Activated gamma-delta T cell (primary cell): ENCODE measurements around the gene AMBP.

Experiments
- DNase-seq: peaks from one replicate; lab custom pipeline; 2025; lab: John Stamatoyannopoulos, UW

The AMBP gene

GRCh38 chr9:114112778-114113584 is 34.9 kb upstream of the AMBP start:
- DNase-seq: no peak

- no peak for DNase-seq
Measured at GRCh38 chr9:114112325-114112724, 34.2 kb upstream of the AMBP start.

- DNase-seq: no peak
Measured at GRCh38 chr9:114110180-114110579, 32.1 kb upstream of the AMBP start.

- DNase-seq: no peak
Measured at GRCh38 chr9:114109124-114109523, 31.0 kb upstream of the AMBP start.

GRCh38 chr9:114108016-114108833 is 30.1 kb upstream of the AMBP start:
- no peak for DNase-seq

GRCh38 chr9:114107286-114108001 is 29.3 kb upstream of the AMBP start:
- no peak for DNase-seq

- DNase-seq: no peak
Measured at GRCh38 chr9:114105236-114105635, 27.1 kb upstream of the AMBP start.

- no peak for DNase-seq
Measured at GRCh38 chr9:114102484-114102883, 24.4 kb upstream of the AMBP start.

- DNase-seq: no peak
Measured at GRCh38 chr9:114100536-114100935, 22.4 kb upstream of the AMBP start.

- no peak for DNase-seq
Measured at GRCh38 chr9:114099669-114100270, 21.7 kb upstream of the AMBP start.

GRCh38 chr9:114098936-114099668 is 21.0 kb upstream of the AMBP start, which contains the start of gene KIF12:
KIF12 (minus strand) TSS chr9:114099292; CDS start chr9:114099276, 16 bp downstream.
- no peak for DNase-seq

- DNase-seq: no peak
Measured at GRCh38 chr9:114098021-114098935, 20.2 kb upstream of the AMBP start.

- no peak for DNase-seq
Measured at GRCh38 chr9:114097613-114098020, 19.5 kb upstream of the AMBP start.

- no peak for DNase-seq
Measured at GRCh38 chr9:114096866-114097612, 18.9 kb upstream of the AMBP start.

GRCh38 chr9:114096041-114096511 is 18.0 kb upstream of the AMBP start:
- DNase-seq: no peak

- no peak for DNase-seq
Measured at GRCh38 chr9:114094971-114095370, 16.9 kb upstream of the AMBP start.

- no peak for DNase-seq
Measured at GRCh38 chr9:114093761-114094505, 15.8 kb upstream of the AMBP start.

GRCh38 chr9:114093031-114093471 is 15.0 kb upstream of the AMBP start:
- DNase-seq: no peak
